ENCODE results near the gene KYAT1.
A peak's percentile ranks its signal among the peaks of the same experiment; 100 is the strongest.

The KYAT1 gene

DNA sequence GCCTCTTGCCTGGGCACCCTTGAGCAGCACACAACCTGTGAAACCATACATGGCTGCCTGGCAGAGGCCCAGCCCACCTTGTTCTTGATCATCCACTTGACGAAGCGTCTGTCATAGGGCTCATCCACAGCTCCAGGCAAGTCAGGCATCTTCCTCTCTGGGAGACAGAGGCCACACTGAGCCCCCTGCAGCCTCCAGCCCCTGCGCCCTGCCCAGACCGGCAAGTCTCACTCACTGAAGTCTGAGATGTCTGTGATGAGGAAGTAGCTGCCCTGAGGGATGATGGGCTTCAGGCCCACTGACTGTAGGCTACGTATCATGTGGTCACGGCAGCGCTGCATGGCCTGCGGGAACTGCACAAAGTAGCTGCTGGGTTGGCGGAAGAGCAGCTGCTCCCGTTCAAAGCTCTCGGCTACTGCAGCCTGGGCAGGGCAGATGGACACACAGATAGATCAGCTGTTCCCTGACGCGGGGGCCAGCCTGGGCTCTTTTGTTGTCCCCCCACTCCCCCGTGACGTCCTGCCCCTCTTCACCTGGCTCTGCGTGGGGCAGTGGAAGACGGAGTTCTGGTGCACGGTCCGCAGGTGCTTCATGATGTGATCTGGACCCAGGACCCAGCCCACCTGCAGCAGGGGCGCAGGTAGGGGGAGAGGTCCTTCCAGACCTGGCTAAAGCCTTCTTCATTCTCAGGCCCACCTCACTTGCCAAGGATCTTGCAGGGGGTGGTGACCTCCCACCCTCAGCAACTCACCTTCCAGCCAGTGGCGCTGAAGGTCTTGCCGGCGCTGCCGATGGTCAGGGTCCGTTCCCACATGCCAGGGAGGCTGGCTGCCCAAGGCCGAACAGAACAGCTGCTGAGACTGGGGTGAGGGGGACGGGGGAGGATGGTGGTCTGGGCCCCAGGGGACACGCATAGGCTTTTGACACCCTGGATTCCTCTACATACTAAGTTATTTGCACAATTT, 46.2 kb downstream of the KYAT1 start:
- DNase-seq: no peak

GRCh38 chr9:128833696-128834095, 48.1 kb downstream of the KYAT1 start:
- DNase-seq: no peak

- DNase-seq: peak; percentile 90
Measured at GRCh38 chr9:128829477-128830251, 52.1 kb downstream of the KYAT1 start, which contains the start of gene SPOUT1. Gene SPOUT1 (minus strand): TSS chr9:128829794. CDS start chr9:128829780, 14 bp downstream.

DNA sequence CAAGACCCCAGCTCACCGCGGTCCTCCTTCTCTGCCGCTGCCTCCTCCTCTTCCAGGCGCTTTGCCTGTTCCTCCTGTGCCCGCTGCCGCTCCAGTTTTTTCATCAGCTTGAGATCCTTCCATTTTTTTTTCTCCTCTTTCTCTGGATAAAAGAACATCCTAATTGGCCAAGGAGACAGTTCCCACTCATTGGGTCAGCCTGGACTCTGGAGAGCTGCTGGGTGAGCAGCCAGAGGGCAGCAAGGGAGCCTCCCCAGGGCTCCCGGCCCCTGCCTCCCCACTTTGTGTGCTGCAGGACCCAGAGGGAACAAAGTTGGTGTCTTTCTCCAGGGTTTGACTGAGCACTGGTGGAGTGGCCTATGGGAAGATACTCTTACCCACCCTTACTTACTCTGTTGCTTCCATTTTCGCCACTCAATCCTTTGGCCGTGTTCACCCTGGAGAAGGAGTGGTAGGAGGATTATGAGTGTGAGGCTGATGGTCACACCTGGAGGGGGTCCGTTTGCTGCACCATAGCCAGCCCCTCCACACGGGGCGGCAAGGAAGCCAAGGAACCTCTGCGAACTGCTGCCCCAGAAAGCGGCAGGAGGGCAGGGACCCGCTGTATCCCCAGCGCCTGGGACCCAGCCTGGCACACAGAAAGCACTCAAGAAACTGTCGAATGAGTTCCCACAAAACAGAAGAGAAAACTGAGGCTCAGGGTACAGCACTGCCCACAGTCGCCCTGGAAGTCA, 52.9 kb downstream of the KYAT1 start:
- DNase-seq: no peak

DNA sequence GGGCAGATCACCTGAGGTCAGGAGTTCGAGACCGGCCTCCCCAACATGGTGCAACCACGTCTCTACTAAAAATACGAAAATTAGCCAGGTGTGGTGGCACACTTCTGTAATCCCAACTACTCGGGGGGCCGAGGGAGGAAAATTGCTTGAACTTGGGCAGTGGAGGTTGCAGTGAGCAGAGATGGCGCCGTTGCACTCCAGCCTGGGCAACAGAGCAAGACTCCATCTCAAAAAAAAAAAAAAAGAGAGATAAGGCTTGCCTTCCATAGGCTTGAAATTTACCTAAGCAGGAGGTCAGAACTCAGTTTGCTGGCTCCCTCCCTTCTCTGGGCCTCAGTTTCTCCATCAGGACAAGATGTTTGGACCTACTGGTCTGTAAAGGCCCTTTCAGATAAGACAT, 53.5 kb downstream of the KYAT1 start:
- DNase-seq: no peak

GRCh38 chr9:128825923-128826700, 55.6 kb downstream of the KYAT1 start:
- DNase-seq: no peak

DNA sequence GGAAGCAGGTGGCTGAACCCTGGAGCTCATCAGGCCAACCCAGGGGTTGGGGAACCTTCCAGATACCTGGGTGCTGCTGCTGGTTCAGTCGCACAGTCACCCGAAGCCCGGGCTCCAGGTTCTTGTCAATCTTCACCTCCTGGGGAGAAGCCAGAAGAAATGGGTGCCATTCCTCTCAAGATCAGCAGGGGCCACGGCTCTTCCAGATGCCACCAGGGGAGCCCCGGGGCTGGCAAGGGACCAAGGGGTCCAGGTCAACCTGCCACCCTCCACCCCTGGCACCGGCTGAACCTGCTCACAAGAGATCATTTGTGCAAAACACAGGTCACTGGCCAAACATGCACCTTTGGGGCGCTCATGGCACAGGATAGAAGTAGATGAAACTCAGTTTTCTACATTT, 56.8 kb downstream of the KYAT1 start:
- DNase-seq: no peak

- DNase-seq: no peak
Measured at GRCh38 chr9:128823903-128824406, 57.8 kb downstream of the KYAT1 start.

DNA sequence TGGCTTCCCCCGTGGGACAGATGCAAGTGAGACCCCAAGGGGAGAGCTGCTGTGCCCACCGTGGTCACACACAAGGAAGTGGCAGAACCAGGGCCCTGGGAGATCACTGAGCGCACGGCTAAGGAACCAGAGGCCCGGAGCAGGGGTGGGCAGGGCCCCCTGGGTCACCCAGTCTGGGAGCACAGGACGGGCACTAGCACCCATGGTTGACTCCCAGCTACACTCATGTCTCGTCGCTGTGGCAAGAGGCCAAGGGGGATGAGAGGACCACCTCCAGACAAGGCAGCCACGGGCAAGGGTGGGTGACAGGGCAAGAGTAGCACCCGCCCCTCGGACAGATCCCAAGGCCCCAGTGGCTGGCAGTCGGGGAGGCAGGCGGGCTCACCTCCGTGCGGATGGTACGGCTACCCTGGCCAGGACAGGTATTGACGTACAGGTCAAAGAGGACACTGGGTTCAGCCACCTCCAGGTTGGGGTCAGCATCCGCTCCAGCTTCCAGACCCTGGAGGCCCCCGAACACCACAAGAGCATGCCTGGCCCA, 58.3 kb downstream of the KYAT1 start:
- DNase-seq: no peak

GRCh38 chr9:128822407-128823042, 59.2 kb downstream of the KYAT1 start:
- no peak for DNase-seq

- DNase-seq: no peak
Measured at GRCh38 chr9:128821584-128822406, 60.0 kb downstream of the KYAT1 start.

DNA sequence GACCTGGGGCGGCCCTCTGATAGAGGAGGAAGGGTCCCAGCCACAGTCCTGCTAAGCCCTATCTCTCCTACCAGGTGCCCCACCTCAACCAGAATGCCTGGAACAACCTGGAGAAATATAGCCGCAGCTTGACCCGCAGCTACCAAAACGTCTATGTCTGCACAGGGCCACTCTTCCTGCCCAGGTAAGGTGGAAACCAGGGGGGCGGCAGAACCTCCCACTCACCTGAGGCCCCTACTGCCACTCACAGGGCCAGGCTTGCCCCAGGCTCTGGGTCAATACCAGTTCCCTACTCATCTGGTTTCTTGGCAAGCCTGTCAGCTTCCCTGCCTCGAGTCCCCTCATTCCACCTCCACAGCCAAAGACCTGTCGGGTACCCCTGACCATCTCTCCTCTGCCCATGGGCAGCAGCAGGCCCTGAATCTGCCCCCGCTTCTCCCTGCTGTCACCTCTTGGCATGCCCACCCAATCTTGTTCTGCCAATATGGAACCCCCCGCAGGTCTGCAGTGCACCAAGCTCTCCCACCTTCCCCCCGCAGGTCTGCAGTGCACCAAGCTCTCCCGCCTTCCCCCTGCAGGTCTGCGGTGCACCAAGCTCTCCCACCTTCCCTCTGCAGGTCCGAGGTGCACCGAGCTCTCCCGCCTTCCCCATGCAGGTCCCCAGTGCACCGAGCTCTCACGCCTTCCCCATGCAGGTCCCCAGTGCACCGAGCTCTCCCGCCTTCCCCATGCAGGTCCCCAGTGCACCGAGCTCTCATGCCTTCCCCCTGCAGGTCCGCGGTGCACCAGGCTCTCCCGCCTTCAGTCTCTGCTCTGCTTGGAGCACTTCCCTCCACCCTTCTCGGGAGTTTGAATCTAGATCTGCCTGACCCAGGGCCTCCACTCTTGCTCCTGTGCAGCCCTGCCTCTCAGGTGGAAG, 60.8 kb downstream of the KYAT1 start:
- no peak for DNase-seq

- DNase-seq: no peak
Measured at GRCh38 chr9:128819716-128820664, 61.8 kb downstream of the KYAT1 start.

DNA sequence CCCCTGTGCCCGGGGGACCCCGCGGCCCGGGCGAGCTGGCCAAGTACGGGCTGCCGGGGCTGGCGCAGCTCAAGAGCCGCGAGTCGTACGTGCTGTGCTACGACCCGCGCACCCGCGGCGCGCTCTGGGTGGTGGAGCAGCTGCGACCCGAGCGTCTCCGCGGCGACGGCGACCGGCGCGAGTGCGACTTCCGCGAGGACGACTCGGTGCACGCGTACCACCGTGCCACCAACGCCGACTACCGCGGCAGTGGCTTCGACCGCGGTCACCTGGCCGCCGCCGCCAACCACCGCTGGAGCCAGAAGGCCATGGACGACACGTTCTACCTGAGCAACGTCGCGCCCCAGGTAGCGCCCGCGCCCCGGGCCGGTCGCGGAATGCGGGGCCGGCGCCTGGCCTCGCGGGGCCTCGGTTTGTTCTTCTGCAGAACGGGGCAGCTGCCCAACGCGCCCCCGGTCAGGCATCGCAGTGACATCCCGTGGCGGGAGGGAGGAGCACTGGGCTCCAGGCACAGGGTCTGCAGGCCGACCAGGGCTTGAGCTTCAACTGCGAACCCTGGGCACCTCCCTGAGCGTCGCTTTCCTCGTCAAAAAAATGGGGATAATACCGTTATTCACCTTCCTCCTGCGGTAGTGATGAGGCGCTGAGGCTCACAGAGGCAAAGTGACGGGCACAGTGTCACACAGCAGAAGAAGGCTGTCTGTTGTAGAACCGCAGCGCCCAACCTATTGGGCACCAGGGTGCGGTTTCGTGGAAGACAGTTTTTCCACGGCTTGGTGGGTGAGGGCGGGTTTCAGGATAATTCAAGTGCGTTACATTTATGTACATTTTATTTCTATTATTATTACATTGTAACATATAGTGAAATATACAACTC, 62.7 kb downstream of the KYAT1 start:
- DNase-seq: peak; percentile 43

GRCh38 chr9:128818099-128818838, 63.5 kb downstream of the KYAT1 start, which contains the start of gene ENDOG:
Gene ENDOG (plus strand): TSS chr9:128818500. CDS start chr9:128818685, 185 bp downstream.
- peak; percentile 97 for DNase-seq

DNA sequence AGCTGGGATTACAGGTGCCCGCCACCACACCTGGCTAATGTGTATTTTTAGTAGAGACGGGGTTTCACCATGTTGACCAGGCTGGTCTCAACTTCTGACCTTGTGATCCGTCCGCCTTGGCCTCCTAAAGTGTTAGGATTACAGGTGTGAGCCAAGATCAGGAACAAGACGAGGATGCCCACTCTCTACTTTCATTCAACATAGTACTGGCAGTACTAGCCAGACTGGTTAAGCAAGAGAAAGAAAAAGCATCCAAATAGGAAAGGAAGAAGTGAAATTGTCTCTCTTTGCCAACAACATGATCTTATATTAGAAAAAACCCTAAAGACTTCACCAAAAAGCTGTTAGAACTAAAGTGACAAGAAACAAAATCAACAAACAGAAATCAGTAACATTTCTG, 70.9 kb downstream of the KYAT1 start:
- no peak for DNase-seq
